A673 (cell line): ENCODE data around the gene ST6GALNAC3.

ENCODE experiments used
- EZH2 ChIP-seq: fragments of 200-600 bp; sonication (generic); IDR thresholded peaks from 2 replicates; pipeline ENCODE4 v1.6.1; 2017; ENCODE audit warnings: borderline replicate concordance, low read depth, mild to moderate bottlenecking, mixed read lengths, antibody characterized with exemption, low read length; ENCODE audit not compliant: poor library complexity, severe bottlenecking
- TF ChIP-seq, protein P1 (sequence below): fragments of 300-800, 200-600 bp; sonication (generic); conservative IDR thresholded peaks from 2 replicates; pipeline ENCODE4 v1.5.1; 2017; ENCODE audit warnings: low read depth, mild to moderate bottlenecking, antibody characterized with exemption, low read length, moderate library complexity, mixed read lengths

DNA sequence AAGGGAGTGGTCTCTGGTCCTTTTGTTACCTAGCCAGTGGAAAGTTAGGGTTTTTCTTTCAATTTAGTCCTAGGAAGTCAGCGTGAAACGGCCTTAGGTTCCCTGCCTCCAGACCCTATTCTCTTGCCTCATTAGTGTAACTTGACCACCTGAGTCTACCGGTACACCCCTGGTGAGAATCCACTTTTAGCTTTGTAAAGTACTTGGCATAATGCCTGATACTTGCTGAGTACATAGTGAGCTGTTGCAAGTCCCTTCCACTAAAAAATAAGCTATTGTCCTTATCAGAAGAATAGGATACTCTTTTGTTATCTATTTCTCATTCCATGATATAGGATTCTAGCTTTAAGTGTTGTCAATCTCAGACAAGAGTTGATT lies 228.8 kb downstream of the ST6GALNAC3 start:
- TF ChIP-seq, protein P1, sequence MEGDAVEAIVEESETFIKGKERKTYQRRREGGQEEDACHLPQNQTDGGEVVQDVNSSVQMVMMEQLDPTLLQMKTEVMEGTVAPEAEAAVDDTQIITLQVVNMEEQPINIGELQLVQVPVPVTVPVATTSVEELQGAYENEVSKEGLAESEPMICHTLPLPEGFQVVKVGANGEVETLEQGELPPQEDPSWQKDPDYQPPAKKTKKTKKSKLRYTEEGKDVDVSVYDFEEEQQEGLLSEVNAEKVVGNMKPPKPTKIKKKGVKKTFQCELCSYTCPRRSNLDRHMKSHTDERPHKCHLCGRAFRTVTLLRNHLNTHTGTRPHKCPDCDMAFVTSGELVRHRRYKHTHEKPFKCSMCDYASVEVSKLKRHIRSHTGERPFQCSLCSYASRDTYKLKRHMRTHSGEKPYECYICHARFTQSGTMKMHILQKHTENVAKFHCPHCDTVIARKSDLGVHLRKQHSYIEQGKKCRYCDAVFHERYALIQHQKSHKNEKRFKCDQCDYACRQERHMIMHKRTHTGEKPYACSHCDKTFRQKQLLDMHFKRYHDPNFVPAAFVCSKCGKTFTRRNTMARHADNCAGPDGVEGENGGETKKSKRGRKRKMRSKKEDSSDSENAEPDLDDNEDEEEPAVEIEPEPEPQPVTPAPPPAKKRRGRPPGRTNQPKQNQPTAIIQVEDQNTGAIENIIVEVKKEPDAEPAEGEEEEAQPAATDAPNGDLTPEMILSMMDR = no peak
- no peak for TF ChIP-seq EZH2
